Activated CD4-positive, alpha-beta T cell treated with anti-CD3 and anti-CD28 coated beads, Interleukin-2, Interleukin-4, amounts not matched to agents 100 ng/mL and 50 ng/mL, durations not matched to agents 16 hours and 8 hours (primary cell): Measurements from ENCODE around the gene TRAPPC4.
"Not testable (repeated sequence)": the region's sequence is repeated elsewhere in the genome, so short reads cannot be mapped to it uniquely, and the experiment has no call there.

Experiments
- DNase-seq: peaks from one replicate; pipeline ENCODE4 v3.0.0-alpha.2; 2020; ENCODE audit warnings: low spot score

TRAPPC4 gene, protein sequence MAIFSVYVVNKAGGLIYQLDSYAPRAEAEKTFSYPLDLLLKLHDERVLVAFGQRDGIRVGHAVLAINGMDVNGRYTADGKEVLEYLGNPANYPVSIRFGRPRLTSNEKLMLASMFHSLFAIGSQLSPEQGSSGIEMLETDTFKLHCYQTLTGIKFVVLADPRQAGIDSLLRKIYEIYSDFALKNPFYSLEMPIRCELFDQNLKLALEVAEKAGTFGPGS

DNA sequence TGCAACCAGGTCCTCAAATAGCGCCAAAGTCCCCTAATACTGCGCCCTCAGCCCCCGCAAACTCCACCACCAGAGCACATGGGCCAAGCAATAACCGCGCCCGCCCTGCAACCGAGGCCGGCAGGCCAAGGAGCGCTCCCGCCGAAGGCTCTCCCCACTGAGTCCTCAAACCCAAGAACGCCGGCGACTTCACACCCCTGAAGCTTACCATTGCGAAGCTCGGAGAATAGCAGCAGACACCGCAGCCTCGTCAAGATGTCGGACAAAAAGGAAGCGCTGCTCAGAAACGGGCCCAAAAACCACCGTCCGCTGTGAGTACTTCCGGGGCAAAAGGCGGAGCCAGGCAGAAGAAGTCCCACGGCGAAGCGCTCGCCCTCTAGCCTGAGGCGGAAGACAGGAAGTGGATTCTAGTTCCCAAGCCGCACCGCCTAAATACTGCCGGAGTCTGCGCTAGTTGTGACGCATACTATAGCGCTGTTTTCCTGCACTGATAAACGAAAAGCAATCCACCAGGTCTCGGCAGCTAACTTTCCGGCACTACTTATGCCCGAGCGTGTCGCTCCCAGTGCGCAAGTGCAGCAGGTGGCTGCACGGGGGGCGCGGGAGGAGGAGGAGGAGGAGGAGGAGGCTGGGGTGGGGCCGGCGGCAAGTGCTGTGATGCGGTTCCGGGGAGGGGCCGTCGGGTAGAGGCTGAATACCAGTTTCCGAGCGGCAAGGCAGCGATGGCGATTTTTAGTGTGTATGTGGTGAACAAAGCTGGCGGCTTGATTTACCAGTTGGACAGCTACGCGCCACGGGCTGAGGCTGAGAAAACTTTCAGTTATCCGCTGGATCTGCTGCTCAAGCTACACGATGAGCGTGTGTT, at the start of gene TRAPPC4, which contains the start of gene RPS25:
TSS of gene TRAPPC4 (plus strand) at position 693 of the 865 bp plus-strand sequence. CDS start at position 723, 30 bp downstream.
TSS of gene RPS25 (minus strand) at position 270 of the 865 bp plus-strand sequence. CDS start at position 211, 59 bp downstream.
- DNase-seq: peak; percentile 96

DNA sequence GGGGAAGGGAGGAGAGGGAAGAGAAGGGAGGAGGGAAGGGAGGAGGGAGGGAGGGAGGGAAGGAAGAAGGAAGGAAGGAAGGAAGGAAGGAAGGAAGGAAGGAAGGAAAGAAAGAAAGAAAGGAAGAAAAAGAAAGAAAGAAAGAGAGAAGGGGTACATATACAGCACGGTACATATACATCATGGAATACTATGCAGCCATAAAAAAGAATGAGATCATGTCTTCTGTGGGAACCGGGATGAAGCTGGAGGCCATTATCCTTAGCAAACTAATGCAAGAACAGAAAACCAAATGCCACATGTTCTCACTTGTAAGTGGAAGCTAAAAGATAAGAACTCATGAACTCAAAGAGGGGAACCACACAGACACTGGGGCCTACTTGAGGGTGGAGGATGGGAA, 49.1 kb upstream of the TRAPPC4 start:
- DNase-seq: not testable (repeated sequence)

GRCh38 chr11:118971646-118972045, 46.9 kb upstream of the TRAPPC4 start, which contains the start of gene FOXR1:
FOXR1 (plus strand) TSS chr11:118971761; CDS start chr11:118971932, 171 bp downstream.
- DNase-seq: no peak

DNA sequence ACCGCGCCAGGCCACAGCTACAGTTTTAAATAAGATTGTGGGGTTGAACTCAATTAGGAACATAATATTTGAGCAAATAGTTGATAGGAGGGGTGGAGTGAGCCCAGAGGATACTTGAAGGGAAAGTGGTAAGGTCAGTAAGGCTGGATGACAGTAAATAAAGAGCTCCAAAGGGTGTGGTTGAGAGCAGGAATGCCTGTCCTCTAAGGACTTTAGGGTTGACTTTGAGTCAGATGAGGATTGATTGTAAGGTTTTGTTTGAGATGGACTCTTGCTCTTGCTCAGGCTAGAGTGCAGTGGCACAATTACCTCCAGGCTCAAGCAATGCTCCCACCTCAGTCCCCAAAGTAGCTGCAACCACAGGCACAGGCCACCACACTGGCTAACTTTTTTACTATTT, 44.6 kb upstream of the TRAPPC4 start:
- no peak for DNase-seq

- DNase-seq: no peak
These were observed 42.5 kb upstream of the TRAPPC4 start for GRCh38 chr11:118975771-118976709.

GRCh38 chr11:118979434-118979833, 39.1 kb upstream of the TRAPPC4 start:
- no peak for DNase-seq

- DNase-seq: no peak
These were observed 38.2 kb upstream of the TRAPPC4 start for GRCh38 chr11:118980191-118980881.

DNA sequence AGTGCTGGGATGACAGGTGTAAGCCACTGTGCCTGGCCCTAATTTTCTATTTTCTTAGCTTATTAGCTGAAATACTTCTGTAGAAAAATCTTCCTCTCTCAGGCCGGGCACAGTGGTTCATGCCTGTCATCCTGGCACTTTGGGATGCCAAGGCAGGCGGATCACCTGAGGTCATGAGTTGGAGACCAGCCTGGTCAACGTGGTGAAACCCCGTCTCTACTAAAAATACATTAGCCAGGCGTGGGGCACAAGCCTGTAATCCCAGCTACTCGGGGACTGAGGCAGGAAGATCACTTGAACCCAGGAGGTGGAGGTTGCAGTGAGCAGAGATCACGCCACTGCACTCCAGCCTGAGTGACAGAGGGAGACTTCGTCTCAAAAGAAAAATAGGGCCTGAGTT, 34.2 kb upstream of the TRAPPC4 start:
- DNase-seq: not testable (repeated sequence)

- DNase-seq: no peak
These were observed 33.7 kb upstream of the TRAPPC4 start for GRCh38 chr11:118984825-118985224.

GRCh38 chr11:118988280-118988679, 30.3 kb upstream of the TRAPPC4 start:
- DNase-seq: no peak

DNA sequence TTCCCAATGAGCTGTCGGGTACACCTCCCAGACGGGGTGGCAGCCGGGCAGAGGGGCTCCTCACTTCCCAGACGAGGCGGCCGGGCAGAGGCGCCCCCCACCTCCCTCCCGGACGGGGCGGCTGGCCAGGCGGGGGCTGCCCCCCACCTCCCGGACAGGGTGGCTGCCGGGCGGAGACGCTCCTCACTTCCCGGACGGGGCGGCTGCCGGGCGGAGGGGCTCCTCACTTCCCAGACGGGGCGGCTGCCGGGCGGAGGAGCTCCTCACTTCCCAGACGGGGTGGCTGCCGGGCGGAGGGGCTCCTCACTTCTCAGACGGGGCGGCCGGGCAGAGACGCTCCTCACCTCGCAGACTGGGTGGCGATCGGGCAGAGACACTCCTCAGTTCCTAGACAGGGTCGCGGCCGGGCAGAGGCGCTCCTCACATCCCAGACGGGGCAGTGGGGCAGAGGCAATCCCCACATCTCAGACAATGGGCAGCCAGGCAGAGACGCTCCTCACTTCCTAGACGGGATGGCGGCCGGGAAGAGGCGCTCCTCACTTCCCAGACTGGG, 27.0 kb upstream of the TRAPPC4 start:
- not testable (repeated sequence) for DNase-seq

DNA sequence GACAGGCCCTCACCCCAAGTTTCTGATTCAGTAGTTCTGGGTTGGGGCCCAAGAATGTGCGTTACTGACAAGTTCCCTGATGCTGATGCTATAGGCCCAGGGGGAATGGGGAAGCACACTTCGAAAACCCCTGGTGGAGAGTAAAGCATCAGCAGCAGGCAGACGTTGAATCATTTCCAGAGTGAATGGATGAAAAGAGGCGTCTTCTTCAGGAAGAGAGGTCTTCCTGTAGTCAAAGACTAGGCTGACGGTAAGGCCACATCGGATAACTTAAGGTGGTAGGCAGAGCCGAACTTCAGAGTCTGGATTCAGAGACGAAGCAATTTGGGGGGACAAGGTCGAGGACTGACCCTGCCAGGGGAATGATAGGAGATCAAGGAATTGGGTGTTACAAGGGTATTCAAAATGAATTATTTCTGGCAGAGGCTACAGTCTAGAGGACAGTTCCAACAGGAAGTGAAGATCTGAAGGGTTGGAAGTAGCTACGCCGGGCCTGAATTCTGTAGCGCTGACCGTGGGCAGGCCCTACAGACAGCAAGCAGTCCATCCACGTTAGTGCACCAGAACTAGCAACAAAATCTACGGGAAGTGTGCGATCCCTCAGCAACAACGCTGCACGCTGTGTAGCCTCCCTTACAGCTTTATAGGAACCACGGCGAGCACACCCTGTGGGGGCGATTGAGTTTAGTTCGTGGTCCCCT, 21.5 kb upstream of the TRAPPC4 start:
- peak; percentile 73 for DNase-seq

DNA sequence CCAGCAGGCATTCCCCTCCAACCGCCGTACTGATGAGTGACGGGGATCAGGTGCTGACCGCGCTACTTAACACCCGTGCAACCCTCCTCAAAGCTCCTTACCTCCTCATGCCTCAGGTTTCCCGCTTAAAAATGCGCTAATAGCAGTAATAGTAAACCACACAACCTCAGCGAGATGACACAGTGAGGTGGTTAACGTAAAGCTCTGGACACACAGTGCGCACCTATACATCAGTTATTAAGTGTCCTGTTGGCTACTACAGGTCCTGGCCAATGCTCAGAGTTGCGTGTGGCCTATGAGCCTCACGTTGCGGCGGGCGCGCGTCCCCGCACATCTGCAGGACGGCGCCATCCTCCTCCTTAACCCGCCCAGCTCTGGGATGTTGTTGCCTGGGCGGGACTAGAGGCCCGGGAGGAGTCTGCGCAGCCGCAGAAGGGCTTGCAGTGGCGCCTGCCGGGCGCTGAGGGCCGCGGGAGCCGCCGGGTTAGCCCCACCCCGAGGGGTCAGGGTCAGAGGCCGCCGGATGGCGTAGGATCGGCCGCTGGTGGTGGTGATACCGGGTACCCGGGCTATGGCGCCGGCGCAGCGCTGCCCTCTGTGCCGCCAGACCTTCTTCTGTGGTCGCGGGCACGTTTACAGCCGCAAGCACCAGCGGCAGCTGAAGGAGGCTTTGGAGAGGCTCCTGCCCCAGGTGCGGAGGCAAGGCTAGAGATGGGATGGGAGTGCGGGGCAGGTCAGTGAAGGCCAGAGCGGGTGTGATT, 20.8 kb upstream of the TRAPPC4 start, which contains the start of gene CENATAC:
TSS of gene CENATAC (plus strand) at position 512 of the 761 bp plus-strand sequence. CDS start at position 572, 60 bp downstream.
- peak; percentile 97 for DNase-seq

DNA sequence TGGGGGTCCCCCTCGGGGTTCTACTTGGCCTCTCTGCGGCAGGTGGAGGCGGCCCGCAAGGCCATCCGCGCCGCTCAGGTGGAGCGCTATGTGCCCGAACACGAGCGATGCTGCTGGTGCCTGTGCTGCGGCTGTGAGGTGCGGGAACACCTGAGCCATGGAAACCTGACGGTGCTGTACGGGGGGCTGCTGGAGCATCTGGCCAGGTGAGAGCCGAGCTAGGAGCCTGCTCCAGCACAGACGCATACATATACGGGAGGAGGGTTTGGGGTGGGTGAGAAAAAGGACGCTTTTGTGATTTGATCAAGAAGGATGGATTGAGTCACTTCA, 20.2 kb upstream of the TRAPPC4 start:
- no peak for DNase-seq

DNA sequence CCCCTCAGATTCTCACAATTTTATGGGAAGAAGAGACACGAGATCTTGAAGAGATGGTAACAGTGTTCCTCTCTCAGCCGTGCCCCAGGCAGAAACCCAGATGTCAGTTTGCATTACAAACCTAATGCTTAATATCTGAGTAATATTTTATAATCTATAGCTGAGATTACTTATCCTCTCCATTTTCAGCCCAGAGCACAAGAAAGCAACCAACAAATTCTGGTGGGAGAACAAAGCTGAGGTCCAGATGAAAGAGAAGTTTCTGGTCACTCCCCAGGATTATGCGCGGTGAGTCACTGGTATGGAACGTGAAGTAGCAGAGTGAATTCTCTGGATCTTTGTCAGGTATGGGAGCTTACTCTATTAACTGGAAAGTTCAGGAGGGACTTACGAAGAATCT, 19.7 kb upstream of the TRAPPC4 start:
- DNase-seq: no peak

- DNase-seq: no peak
These were observed 17.7 kb upstream of the TRAPPC4 start for GRCh38 chr11:119000906-119001305.

GRCh38 chr11:119006656-119007055, 11.9 kb upstream of the TRAPPC4 start:
- DNase-seq: no peak

GRCh38 chr11:119011476-119012053, 7.0 kb upstream of the TRAPPC4 start:
- no peak for DNase-seq

GRCh38 chr11:119012629-119013170, 5.9 kb upstream of the TRAPPC4 start:
- no peak for DNase-seq
